GM18868 (cell line): ENCODE data around the gene EPOP.
A peak's percentile ranks its signal among the peaks of the same experiment; 100 is the strongest.

ENCODE experiments used
- ATAC-seq: cut with Tn5 transposase; IDR thresholded peaks from one replicate; pipeline ENCODE4 v1.9.1; 2021; ENCODE audit warnings: mild to moderate bottlenecking, moderate library complexity; ENCODE audit not compliant: unreplicated experiment

The EPOP gene

DNA sequence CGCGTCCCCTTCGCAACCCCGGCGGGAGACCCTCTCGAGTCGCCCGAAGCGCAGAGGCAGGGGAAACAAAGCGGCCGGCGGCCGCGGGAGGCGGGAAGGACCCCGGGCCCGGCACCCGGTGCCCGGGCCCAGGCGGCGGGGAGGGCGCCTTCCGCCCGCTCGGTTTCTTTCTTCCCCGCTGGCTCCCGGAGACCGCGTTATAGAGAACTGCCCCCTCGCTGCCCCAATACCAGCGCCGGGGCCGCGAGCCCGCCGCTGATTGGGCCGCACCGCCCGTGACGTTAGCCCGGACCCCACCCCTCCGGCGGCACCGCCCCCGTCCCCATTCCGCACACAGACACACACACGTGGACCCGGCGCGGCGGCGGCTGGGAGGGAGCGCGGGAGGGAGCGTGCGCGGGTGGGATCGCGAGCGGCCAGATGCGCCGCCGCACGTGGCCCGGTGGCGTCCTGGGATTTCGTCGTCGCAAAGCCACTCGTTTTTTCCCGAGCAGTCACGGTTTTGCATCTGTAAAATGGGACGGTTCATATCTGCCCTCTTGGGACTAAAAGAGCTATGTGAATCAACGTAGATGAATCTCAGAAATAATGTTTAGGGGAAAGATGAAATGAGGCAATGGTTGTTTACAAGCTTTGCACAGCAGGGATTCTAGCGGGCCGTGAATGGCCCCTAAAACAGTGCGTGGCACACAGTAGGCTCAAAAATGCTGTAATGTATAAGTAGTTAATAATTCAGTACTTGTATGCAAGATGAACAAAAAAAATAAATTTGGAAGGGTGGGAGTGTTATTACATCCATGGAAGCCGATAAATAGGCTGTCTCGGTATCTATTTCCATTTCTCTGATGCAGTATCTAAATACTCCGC, at the start of gene EPOP:
EPOP (minus strand) TSS at position 209 of the 867 bp plus-strand sequence. CDS start 462 bp downstream, outside the sequence.
- peak; percentile 75 for ATAC-seq

DNA sequence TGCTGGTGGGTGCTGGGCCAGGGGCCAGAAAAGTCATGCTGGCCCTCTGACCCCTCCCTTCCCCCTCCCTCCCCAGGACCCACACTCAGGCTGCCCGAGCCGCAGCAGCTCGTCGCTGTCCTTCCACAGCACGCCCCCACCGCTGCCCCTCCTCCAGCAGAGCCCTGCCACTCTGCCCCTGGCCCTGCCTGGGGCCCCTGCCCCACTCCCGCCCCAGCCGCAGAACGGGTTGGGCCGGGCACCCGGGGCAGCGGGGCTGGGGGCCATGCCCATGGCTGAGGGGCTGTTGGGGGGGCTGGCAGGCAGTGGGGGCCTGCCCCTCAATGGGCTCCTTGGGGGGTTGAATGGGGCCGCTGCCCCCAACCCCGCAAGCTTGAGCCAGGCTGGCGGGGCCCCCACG, 47.0 kb upstream of the EPOP start:
- ATAC-seq = no peak

DNA sequence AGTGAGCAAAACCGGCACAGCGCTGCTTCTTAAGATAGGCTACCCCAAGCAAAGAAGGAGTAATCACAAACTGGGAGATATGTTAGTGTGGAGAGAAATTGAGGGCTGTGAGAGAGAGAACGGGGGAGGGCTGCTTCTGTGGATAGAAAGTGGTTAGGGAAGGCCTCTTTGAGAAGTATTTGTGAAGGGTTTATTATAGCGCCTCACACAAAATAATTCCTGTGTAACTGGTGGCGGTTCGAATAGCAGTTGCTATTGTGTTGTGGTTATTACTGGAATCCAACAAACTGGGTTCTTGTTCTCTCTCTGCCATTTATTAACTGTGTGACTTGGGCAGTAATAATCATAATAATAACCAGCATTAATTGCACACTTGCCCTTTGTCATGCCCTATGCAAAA, 46.2 kb upstream of the EPOP start:
- ATAC-seq = no peak

DNA sequence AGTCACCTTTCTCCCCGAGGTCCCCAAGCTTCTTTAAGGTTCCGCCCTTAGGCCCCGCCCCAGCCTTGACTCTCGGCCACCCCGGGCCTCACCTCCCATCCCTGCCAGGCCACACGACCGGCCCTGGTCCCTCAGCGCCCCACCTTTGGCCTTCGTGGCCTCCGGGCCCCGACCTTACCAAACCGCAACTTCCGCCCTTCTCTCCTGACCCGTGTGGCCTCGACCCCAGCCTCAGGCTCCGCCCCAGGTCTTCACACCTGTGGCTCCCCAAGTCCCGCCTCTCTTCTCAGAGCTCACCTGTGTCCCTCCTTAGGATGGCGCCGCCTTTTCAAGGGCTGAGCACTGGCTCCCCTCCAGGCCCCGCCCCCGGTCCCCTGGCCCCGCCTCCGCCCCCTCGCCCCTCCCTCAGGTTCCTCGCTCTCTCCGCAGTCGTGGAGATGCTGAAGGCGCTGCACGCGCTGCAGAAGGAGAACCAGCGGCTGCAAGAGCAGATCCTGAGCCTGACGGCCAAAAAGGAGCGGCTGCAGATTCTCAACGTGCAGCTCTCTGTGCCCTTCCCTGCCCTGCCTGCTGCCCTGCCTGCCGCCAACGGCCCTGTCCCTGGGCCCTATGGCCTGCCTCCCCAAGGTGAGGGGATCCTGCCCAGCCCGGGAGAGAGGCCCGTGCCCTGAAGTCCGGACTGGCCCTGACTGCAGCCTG, 45.3 kb upstream of the EPOP start:
- ATAC-seq = no peak

DNA sequence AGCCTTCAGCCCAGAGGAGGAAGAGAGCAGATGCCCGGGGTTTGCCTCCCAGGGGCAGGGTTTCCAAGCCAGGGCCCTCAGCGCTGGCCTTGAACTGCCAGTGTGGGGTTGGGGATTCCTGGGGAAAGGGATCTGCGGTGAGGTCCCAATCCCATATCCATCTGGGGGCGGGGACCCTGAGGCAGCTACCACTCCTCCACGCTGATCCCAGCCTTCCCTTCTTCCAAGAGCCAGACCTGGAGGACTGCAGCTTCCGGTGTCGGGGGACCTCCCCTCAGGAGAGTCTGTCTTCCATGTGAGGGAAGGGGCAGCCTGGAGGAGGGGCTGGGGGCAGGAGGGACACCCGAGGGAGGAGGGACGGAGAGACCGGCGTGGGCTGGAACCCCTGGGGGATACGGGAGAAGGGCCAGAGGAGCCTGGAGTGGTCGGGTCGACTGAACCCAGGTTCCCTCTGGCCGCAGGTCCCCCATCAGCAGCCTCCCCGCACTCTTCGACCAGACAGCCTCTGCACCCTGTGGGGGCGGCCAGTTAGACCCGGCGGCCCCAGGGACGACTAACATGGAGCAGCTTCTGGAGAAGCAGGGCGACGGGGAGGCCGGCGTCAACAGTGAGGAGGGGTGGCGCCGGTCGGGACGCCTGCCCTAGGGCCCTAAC, 44.7 kb upstream of the EPOP start:
- ATAC-seq = no peak

DNA sequence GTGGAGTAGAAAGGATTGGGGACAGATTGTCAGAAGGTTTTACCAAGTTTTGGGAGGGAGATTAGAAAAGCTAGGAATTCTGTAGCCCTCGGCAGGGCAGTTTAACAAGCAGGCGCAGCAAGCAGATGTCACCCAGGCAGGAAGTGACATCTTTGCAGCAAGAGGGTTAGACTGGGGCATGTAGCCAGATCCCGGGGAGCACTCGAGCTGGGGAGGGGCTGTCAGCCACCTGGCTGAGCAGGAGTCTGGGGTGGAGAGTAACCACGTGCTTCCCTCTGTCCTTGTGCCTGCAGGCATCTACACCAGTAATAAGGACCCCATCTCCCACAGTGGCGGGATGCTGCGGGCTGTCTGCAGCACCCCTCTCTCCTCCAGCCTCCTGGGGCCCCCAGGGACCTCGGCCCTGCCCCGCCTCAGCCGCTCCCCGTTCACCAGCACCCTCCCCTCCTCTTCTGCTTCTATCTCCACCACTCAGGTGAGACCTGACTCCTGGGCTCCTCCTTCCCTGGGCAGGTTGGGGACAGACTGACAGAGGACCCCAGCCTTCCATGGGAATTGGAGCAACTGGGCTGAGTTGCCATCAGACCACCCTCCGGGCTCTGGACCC, 42.5 kb upstream of the EPOP start:
- no peak for ATAC-seq

DNA sequence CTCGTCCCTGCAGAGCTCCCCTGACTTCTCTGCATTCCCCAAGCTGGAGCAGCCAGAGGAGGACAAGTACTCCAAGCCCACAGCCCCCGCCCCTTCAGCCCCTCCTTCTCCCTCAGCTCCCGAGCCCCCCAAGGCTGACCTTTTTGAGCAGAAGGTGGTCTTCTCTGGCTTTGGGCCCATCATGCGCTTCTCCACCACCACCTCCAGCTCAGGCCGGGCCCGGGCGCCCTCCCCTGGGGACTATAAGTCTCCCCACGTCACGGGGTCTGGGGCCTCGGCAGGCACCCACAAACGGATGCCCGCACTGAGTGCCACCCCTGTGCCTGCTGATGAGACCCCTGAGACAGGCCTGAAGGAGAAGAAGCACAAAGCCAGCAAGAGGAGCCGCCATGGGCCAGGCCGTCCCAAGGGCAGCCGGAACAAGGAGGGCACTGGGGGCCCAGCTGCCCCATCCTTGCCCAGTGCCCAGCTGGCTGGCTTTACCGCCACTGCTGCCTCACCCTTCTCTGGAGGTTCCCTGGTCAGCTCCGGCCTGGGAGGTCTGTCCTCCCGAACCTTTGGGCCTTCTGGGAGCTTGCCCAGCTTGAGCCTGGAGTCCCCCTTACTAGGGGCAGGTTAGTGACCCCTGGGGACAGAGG, 41.7 kb upstream of the EPOP start:
- no peak for ATAC-seq

DNA sequence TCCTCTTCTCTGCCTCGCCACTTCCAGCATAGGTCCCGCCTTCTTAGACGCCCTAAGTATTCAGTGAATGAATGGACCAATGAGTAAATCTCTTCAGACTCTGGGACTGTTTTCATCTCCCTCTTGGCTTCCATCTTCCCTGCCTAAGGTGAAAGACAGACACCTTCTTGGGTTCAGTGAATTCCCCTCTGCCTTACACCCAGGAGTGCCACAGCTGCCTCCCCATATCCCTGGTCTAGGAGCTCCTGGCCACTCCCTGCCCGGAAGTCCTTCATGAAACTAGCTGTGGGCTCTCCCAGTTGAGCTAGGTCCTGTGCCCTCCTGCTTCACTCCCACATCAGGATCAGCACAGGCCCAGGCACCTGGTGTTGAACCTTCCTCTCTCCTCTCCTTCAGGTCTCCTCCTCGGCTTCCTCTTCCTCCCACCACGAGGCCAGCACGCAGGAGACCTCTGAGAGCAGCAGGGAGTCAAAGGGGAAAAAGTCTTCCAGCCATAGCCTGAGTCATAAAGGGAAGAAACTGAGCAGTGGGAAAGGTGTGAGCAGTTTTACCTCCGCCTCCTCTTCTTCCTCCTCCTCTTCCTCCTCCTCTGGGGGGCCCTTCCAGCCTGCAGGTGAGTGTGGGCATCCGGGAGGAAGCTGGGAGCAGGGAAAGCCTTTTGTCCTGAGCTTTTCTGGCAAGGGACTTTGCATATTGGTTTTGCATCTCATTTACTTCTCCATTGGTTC, 40.6 kb upstream of the EPOP start:
- no peak for ATAC-seq

DNA sequence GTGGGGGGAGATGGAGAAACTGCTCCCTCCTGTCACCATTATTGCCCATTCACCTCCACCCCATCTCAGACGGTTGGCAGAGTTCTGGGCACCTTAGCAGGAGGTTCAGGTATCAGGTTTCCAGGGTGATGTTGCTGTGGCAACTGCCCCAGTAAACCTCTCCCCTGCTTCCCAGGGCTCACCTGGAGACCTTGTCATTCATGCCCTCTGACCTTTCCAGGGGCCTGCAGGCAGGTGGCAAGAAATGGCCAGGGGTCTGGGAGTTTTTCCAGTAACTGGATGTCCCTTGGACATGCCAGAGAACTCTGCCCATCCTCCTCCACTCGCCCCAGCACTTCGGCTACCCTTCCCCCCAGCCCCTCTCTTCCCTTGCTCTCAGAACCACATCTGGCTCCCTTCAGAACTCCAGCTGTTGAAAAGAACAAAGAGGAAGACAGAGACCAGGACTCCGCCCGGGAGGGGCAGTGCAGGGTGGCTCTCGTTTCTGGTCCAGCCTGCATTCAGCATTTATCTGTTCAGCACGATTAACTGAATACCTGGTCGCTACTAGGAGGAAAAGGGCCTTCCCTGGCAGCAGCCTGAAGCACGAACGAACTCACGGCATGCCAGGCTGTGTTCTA, 38.8 kb upstream of the EPOP start:
- no peak for ATAC-seq

DNA sequence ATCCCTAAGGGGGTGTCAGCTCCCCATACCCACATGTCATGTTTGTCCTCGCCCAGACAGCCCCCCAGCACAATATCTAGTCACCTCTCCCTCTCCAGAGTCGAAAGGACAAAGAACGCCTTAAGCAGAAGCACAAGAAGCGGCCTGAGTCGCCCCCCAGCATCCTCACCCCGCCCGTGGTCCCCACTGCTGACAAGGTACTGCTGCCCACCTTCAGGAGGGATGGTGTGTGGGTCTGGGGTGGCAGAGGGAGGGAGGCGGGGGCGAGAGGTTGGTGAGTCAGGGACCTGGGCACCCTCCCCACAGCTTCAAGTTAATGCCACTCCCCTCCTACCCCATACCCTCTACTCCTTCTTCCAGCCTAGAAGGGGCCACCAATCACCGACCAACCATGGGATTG, 37.8 kb upstream of the EPOP start:
- no peak for ATAC-seq

DNA sequence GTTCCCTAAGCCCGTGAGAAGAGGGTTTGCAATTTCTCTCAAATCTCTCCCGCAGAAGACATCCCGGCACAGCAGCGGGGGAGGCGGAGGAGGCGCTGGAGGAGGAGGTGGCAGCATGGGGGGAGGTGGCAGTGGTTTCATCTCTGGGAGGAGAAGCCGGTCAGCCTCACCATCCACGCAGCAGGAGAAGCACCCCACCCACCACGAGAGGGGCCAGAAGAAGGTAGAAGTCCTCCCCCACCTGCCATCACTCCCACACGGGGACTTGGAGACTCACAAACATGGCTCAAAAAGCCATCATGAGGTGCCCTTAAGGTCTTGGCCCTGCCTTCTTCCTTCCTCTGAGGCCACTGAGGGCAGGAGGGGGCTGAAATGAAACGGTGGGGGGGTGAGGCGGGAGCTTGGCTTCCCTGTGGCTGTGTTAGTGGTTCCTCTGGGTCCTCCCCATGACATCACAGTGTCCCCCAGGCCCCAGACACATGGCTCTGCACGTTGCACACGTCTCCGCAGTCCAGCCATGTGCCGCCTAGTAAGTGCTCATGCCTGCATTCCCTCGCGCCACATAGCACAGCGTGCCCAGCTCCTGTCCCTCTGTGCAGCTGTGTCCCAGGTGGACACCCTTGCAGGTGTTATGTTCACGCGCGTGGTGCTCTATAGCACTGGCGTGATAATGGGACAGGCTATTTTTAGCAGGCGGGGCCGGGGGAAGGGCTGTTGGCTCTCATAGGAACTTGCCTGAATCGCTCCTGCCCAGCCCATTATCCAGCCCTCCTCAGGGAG, 37.2 kb upstream of the EPOP start:
- ATAC-seq = no peak

DNA sequence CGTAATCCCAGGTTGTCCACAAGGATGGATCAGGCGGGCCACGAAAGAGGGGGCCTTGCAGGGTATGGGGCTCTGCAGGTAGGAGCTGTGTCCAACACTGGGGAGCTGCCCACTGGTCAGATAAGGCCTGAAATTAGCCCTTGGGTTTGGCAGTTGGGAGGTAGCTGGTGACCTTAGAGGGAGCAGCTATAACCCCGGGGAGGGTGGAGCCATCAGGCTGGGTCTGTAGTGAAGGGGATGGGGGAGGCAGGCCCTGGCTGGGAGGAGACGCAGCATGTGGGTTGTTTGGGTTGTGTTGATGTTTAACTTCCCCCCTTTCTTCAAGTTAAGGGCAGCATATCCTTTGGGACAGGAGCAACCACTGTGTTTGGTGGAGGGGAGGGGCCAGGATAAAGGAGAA, 36.2 kb upstream of the EPOP start:
- no peak for ATAC-seq

DNA sequence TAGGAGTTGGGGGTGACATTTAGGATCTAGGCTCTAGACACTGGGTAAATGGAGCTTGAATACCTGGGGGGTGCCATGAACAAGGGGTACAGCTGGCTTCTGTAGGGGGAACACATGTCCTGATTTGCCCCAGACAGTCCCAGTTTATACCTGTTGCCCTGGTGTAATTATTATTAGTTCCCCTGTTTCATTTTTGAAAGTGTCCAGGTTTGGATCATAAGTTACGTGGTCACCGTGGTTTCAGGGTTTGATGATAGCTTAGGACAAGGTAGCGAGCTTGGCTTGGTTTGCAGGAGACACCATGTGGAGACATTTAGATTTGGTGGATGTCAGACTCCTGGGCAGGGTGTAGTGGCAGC, 35.8 kb upstream of the EPOP start:
- no peak for ATAC-seq

DNA sequence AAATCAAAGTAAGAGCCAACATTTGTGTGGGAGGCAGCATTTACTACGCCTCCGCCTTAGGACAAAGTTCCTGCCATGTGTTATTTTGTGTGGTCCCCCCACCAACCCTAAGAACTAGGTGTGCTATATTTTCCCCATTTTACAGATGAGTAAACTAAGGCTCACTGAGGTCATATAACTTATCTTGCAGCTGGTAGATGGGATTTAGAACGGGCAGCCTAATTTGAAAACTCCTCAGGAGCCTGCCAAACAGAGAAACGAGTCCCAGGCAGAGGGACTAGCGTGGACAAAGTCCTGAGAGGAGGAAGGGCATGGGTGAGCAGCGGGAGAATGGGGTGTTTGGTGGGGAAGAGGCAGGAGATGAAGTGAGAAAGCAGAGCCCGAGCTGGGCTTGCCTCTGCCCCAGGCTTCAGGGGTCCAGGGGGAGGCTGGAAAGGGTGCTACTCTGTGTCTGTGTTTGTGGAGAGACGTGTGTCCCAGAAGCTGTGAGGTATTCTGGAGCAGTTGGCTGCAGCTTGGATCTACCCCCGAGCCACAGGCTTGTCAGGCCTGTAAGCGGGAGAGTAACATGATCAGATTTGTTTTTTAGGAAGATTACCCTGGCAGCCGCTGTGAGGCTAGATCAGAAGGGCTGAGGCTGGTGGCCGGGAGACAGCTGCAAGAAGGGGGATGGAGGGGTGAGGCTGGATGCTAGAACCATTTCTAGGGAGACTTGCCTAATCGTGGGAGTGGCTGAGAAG, 35.3 kb upstream of the EPOP start:
- no peak for ATAC-seq

DNA sequence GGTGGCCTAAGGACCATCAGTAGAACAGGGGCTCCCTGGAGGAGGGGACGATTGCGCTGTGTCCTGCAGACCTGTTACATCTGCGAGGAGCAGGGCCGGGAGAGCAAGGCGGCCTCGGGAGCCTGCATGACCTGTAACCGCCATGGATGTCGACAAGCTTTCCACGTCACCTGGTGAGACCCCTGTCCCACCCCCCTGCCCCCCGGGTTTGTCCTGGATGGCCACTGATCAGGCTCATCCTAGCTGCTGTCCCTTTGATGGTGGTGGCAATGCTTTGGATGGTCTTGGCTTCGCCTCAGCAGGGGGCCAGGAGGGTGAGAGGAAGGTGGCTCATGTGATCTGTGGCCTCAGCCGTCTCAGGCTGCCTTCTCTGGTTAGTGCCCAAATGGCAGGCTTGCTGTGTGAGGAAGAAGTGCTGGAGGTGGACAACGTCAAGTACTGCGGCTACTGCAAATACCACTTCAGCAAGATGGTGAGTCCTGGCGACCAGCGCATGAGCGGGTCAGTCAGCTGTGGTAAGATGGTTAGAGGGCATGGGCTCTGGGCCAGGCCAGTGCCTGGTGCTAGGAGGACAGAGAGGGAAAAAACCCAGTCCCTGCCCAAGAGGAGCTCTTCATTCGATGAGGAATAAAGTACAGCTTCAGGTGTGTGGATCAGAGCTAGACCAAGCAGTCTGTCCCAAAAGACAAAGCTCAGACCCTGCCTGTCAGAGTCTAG, 34.5 kb upstream of the EPOP start:
- ATAC-seq = no peak

DNA sequence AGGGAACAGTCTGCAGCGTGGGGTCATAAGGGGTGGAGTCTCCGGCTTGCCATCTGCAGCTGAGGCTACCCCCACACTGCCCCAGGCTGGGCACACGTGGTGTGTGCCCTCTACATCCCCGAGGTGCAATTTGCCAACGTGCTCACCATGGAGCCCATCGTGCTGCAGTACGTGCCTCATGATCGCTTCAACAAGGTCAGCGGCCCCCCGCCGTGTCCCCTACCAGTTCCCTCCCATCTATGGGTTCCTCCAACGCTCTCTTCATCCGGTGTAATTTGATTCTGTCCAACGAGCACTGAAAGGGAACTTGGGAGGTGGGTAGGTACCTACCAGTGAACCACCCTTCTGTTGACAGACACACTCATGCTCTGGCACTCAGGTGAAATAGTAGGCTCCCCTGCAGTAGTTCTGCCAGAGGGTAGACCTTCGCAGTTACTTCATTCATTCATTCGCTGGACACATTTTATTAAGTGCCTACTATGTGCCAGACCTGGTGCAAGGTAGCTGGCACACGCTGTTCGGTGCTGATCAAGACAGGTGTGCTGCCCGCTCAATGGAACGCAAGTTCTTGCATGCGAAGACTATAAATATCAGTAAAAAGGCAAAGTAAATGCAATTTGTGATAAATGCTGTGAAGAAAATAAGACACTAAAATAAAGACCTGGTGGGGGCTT, 33.1 kb upstream of the EPOP start:
- ATAC-seq = no peak

DNA sequence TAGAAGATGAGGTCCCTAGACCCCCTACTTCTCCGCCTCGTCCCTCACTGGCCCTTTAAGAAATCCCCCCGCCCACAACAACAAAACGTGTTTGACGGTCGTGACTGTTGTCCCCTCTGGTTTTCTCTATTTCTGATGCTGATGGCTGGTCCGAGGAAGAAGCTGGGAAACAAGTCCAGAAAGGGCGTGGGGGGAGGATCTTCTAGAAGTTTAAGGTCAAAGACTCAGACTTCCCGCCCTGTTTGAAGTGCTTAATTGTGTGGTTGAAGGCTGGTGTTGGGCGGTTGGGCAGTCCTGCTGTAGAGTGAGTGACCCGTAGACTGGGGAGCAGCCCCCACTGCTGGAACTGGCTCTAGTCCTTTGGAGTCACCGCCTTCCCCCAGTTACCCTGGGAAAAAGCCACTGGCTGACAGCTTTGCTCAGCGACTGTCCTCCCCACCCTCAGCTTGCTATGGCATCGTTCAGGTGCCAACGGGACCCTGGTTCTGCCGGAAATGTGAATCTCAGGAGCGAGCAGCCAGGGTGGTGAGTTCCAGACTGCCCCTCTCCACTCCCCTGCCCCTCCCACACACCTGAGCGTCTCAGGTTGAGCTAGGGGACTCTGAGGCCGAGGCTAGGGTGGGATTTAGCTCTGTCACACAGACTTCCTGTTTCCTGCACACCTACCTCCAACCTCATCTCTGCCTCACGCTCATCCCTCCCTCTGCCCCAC, 31.9 kb upstream of the EPOP start:
- no peak for ATAC-seq
